Right atrium auricular region (tissue), 2 donors: Measurements from ENCODE around the gene NEK4. TPM values are rescaled to one million over a fixed set of nuclear protein-coding genes. Genes with fewer than 3 reads are reported as not detected.

Experiments
- DNase-seq: peaks from one replicate; pipeline ENCODE4 v3.0.0-alpha.2; 2019; ENCODE audit warnings: low spot score
- H3K27ac ChIP-seq, 2 donors: fragments of 200-600 bp; sonication (generic); 1 replicate in 1 of 2; 2 replicates in 1 of 2; pipeline ENCODE4 v1.5.1; 2016 to 2019
- H3K27me3 ChIP-seq, 2 donors: fragments of 200-600 bp; sonication (generic); one replicate each; pipeline versions ENCODE4 v1.5.1 to v1.6.0; 2017 to 2019
- H3K36me3 ChIP-seq: fragments of 200-600 bp; sonication (generic); one replicate; pipeline ENCODE4 v1.5.1; 2016
- H3K4me1 ChIP-seq, 2 donors: fragments of 200-600 bp; sonication (generic); one replicate each; pipeline versions ENCODE4 v1.5.1 to v1.6.0; 2017 to 2019
- H3K4me3 ChIP-seq, 2 donors: fragments of 200-600 bp; sonication (generic); 1 replicate in 1 of 2; 2 replicates in 1 of 2; pipeline ENCODE4 v1.5.1; 2017 to 2019; ENCODE audit warnings: mild to moderate bottlenecking in 1 of 2, moderate library complexity in 1 of 2
- H3K9me3 ChIP-seq, 2 donors: fragments of 200-600 bp; sonication (generic); one replicate each; pipeline ENCODE4 v1.5.1; 2019
- total RNA-seq, 2 donors: library from RNA; depleted of rRNA; stranded (reverse); fragments of >200 nt; gene quantifications; one replicate each; pipeline ENCODE4 v1.1.0, GENCODE V29; 2016
- TF ChIP-seq, protein P1 (sequence below), 2 donors: fragments of 200-600 bp; sonication (generic); IDR thresholded peaks; one replicate each; pipeline ENCODE4 v1.5.1; 2019; ENCODE audit warnings: antibody characterized with exemption in 2 of 2

NEK4 gene
- total RNA-seq, 2 donors from 2014 or later = 12.8 to 14.6 TPM

- DNase-seq = no peak
- TF ChIP-seq, protein P1, sequence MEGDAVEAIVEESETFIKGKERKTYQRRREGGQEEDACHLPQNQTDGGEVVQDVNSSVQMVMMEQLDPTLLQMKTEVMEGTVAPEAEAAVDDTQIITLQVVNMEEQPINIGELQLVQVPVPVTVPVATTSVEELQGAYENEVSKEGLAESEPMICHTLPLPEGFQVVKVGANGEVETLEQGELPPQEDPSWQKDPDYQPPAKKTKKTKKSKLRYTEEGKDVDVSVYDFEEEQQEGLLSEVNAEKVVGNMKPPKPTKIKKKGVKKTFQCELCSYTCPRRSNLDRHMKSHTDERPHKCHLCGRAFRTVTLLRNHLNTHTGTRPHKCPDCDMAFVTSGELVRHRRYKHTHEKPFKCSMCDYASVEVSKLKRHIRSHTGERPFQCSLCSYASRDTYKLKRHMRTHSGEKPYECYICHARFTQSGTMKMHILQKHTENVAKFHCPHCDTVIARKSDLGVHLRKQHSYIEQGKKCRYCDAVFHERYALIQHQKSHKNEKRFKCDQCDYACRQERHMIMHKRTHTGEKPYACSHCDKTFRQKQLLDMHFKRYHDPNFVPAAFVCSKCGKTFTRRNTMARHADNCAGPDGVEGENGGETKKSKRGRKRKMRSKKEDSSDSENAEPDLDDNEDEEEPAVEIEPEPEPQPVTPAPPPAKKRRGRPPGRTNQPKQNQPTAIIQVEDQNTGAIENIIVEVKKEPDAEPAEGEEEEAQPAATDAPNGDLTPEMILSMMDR (IDR thresholded peaks at IDR 0.05) = no peak
- Histone ChIP-seq H3K27ac (no peak overlapping the region), H3K9me3 (no peaks in the 10 kb centered on the region), H3K4me1 (no peaks in the 10 kb centered on the region), H3K4me3 (no peak overlapping the region), H3K36me3 (no peaks in the 10 kb centered on the region), H3K27me3 (no peaks in the 10 kb centered on the region)
Measured at GRCh38 chr3:52784931-52785590, 14.3 kb upstream of the NEK4 start.

DNA sequence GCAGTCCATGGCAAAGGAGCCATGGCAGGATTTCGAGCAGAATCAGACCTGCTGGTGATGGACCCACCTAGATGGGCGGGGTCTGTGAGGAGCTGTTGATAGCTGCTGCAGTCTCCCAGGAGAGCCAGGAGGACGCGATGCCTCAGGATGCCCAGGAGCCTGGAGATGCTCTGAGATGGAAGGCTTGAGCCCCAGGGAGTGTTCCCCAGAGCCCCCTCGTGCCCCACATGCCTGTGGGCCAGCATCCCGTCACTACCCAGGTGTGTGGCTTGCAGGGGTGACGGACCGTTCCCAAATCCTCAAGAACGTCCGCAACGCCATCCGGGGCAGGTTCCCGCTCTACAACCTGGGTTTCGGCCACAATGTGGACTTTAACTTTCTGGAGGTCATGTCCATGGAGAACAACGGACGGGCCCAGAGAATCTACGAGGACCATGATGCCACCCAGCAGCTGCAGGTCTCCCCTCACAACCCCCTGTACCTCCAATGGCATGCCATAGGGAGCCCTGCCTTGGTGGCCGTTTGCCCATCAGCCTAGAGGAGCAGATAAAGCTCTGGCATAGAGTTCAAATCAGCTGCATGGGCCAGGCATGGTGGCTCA is 13.4 kb upstream of the NEK4 start:
- DNase-seq = no peak
- no peaks in the 10 kb centered on the region for H3K36me3 ChIP-seq
- TF ChIP-seq, protein P1 (IDR thresholded peaks at IDR 0.05) = no peak
- H3K27ac ChIP-seq = no peak overlapping the region
- no peaks in the 10 kb centered on the region for H3K9me3 ChIP-seq
- H3K4me3 ChIP-seq = no peak overlapping the region
- no peaks in the 10 kb centered on the region for H3K27me3 ChIP-seq
- no peaks in the 10 kb centered on the region for H3K4me1 ChIP-seq

GRCh38 chr3:52783211-52783555 is 12.4 kb upstream of the NEK4 start:
- DNase-seq = no peak
- H3K9me3 ChIP-seq = no peaks in the 10 kb centered on the region
- H3K36me3 ChIP-seq = no peaks in the 10 kb centered on the region
- TF ChIP-seq, protein P1 (IDR thresholded peaks at IDR 0.05) = no peak
- H3K4me3 ChIP-seq = no peak overlapping the region
- no peaks in the 10 kb centered on the region for H3K27me3 ChIP-seq
- H3K27ac ChIP-seq = no peak overlapping the region
- H3K4me1 ChIP-seq = no peaks in the 10 kb centered on the region

DNA sequence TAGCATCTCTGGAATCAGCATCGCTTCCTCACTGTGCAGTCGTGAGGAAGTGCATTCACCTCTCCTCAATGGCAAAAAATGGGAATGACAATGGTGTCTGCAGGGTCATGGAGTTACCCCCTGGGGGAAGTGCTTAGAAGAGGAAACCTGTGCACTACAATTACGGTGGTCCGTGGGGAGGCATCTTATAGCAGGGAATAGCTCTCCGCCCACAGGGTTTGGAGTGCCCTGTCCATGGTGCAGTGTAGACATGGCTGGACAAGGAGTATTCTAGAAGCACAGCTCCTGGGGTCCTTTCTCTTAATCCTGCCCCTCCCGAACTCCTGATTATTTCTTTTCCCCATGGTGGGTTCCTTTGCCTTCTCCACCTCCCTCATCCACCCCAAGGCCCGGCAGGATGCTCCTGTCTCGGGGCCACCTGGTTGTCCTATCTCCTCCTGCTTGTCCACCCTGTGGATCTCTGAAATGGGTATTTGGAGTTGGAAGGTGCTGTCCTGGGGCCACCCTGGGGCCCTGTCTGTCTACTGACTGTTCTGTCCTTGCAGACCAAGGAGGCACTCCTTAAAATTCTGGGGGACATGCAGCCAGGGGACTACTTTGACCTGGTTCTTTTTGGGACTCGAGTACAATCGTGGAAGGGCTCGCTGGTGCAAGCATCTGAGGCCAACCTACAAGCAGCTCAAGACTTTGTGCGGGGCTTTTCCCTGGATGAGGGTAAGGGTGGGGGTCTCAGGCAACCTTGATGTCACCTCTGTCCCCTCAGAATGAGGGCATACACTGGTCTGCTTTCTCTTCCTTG is 11.9 kb upstream of the NEK4 start:
- Histone ChIP-seq H3K36me3 (no peaks in the 10 kb centered on the region), H3K27me3 (no peaks in the 10 kb centered on the region), H3K27ac (no peak overlapping the region), H3K4me3 (no peak overlapping the region), H3K4me1 (no peaks in the 10 kb centered on the region), H3K9me3 (no peaks in the 10 kb centered on the region)
- no peak for DNase-seq
- TF ChIP-seq, protein P1 (IDR thresholded peaks at IDR 0.05) = no peak

GRCh38 chr3:52781741-52782140 is 11.0 kb upstream of the NEK4 start:
- no peaks in the 10 kb centered on the region for H3K4me1 ChIP-seq
- TF ChIP-seq, protein P1 (IDR thresholded peaks at IDR 0.05) = no peak
- DNase-seq = no peak

More at GRCh38 chr3:52781741-52782140, 11.0 kb upstream of the NEK4 start:
- Histone ChIP-seq H3K27ac (no peak overlapping the region), H3K9me3 (no peaks in the 10 kb centered on the region), H3K27me3 (no peaks in the 10 kb centered on the region), H3K4me3 (no peak overlapping the region), H3K36me3 (no peaks in the 10 kb centered on the region)
